Uterus (tissue), 2 donors: ENCODE data around the gene NR4A3.

ENCODE experiments used
- POLR2A ChIP-seq, 2 donors: fragments of 450-650 bp; IDR thresholded peaks; one replicate each; pipeline ENCODE4 v1.6.1; 2016; ENCODE audit warnings: antibody characterized with exemption in 2 of 2, mild to moderate bottlenecking in 1 of 2, moderate library complexity in 1 of 2
- TF ChIP-seq, protein P1 (sequence below), 4 experiments: fragments of 200-600 bp in 2 of 4; fragments of 450-650 bp in 2 of 4; sonication (generic) in 2 of 4; IDR thresholded peaks; one replicate each; pipeline ENCODE4 v1.5.1; 2016 to 2019; ENCODE audit warnings: antibody characterized with exemption in 4 of 4, mild to moderate bottlenecking in 2 of 4, moderate library complexity in 1 of 4

DNA sequence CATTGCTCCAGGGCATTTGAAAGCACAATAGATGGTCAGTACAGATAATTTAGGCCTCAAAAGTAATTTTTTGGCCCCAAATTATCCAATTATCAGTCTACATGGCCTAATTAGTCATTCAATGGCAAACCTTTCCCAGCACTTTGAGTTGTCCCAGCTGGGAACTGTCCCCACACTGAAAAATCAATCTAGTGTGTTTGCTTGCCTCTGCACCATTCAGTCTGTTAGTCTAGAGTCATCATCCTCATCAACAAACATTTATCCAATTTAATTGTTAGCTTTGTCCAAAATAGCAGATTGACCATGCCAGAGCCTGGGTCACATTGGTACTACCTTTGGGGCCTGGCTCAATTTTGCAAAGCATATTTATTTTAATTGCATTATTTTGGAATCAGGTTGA is 13.9 kb downstream of the NR4A3 start:
- TF ChIP-seq POLR2A (IDR thresholded peaks at IDR 0.05): no peak
- TF ChIP-seq, protein P1, sequence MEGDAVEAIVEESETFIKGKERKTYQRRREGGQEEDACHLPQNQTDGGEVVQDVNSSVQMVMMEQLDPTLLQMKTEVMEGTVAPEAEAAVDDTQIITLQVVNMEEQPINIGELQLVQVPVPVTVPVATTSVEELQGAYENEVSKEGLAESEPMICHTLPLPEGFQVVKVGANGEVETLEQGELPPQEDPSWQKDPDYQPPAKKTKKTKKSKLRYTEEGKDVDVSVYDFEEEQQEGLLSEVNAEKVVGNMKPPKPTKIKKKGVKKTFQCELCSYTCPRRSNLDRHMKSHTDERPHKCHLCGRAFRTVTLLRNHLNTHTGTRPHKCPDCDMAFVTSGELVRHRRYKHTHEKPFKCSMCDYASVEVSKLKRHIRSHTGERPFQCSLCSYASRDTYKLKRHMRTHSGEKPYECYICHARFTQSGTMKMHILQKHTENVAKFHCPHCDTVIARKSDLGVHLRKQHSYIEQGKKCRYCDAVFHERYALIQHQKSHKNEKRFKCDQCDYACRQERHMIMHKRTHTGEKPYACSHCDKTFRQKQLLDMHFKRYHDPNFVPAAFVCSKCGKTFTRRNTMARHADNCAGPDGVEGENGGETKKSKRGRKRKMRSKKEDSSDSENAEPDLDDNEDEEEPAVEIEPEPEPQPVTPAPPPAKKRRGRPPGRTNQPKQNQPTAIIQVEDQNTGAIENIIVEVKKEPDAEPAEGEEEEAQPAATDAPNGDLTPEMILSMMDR (IDR thresholded peaks at IDR 0.05): no peak
